K562 (cell line): Measurements from ENCODE around the gene SHH. TPM values are rescaled to one million over a fixed set of nuclear protein-coding genes. Genes with fewer than 3 reads are reported as not detected.
A peak's percentile ranks its signal among the peaks of the same experiment; 100 is the strongest.

Source experiments
- ATAC-seq: fragments of 200-7000 bp; cut with Tn5 transposase; 3 replicates; pipeline ENCODE4 v1.9.1; 2020; ENCODE audit warnings: moderate library complexity
- BruUV-seq: library from RNA; stranded (reverse); fragments of 400-500 nt; replicated peaks from 2 replicates; lab custom pipeline; 2021; lab: Mats Ljungman, UMichigan
- CTCF ChIA-PET: fragments of 300-600 bp; formaldehyde crosslinking; extraction: SDS; loops from one replicate; lab custom pipeline; 2021; ENCODE audit warnings: low intra/inter-chr PET ratio; lab: Yijun Ruan, JAX
- POLR2A ChIA-PET: fragments of 300-600, 350-650 bp; sonication (Branson Sonifier 250); formaldehyde crosslinking; extraction: SDS; loops from one replicate; lab custom pipeline; 2021; ENCODE audit warnings: antibody characterized with exemption, inconsistent platforms; lab: Yijun Ruan, JAX
- DNase-seq, 4 experiments: peaks; one replicate each; pipeline versions ENCODE4 v3.0.0 to v3.0.0-alpha.2; 2011 to 2018; ENCODE audit warnings: low spot score in 3 of 4, mixed read lengths in 3 of 4; ENCODE audit errors: extremely low read depth in 1 of 4
- FAIRE-seq: peaks from 2 replicates; lab custom pipeline; 2011; peaks lifted over from hg19 to GRCh38; lab: Jason Lieb, UNC
- H2AFZ ChIP-seq: 2 replicates; pipeline ENCODE4 v1.6.0; 2011; ENCODE audit warnings: low read depth, low read length, control low read depth, inconsistent platforms
- H3K27ac ChIP-seq: fragments of 200-600 bp; 3 replicates; pipeline ENCODE4 v1.8.0; 2011; ENCODE audit warnings: low read depth, mild to moderate bottlenecking, control low read depth, inconsistent platforms, low read length, moderate library complexity, mixed read lengths; ENCODE audit errors: extremely low read depth
- H3K27me3 ChIP-seq, 2 experiments: fragments of 300-600 bp in 1 of 2; 2 replicates in 1 of 2; 3 replicates in 1 of 2; pipeline versions ENCODE4 v1.6.0 to v1.8.0; 2011; ENCODE audit warnings: inconsistent platforms in 2 of 2, low read length in 2 of 2, mild to moderate bottlenecking in 1 of 2, mixed read lengths in 1 of 2, moderate library complexity in 1 of 2; ENCODE audit not compliant: control insufficient read depth in 2 of 2, insufficient read depth in 2 of 2
- H3K36me3 ChIP-seq: fragments of 300-600 bp; 3 replicates; pipeline ENCODE4 v1.8.0; 2011; ENCODE audit warnings: mild to moderate bottlenecking, low read length, inconsistent platforms; ENCODE audit not compliant: control insufficient read depth, insufficient read depth
- H3K4me1 ChIP-seq, 2 experiments: fragments of 200-600 bp in 1 of 2; replicated peaks in 1 of 2; 2 replicates in 1 of 2; 3 replicates in 1 of 2; pipeline versions ENCODE4 v1.5.1 to v1.8.0; 2011; ENCODE audit warnings: inconsistent platforms in 2 of 2, low read length in 2 of 2, mild to moderate bottlenecking in 1 of 2, mixed read lengths in 1 of 2, moderate library complexity in 1 of 2; ENCODE audit not compliant: control insufficient read depth in 2 of 2, insufficient read depth in 2 of 2
- H3K4me2 ChIP-seq: 2 replicates; pipeline ENCODE4 v1.6.1; 2011; ENCODE audit warnings: low read length, control low read depth, inconsistent platforms, mixed read lengths; ENCODE audit not compliant: insufficient read depth
- H3K4me3 ChIP-seq: fragments of 200-600 bp; sonication (generic), shearing (Covaris generic); 2 replicates; pipeline ENCODE4 v1.5.1; 2016; ENCODE audit warnings: control low read depth, inconsistent platforms
- H3K79me2 ChIP-seq: fragments of 200-600 bp; 3 replicates; pipeline ENCODE4 v1.8.0; 2011; ENCODE audit warnings: low read length, inconsistent platforms; ENCODE audit not compliant: control insufficient read depth, insufficient read depth
- H3K9ac ChIP-seq, 2 experiments: 2 replicates each; pipeline versions ENCODE4 v1.6.0 to v1.6.1; 2011; ENCODE audit warnings: low read depth in 2 of 2, low read length in 2 of 2, control low read depth in 1 of 2, inconsistent platforms in 1 of 2, mild to moderate bottlenecking in 1 of 2, mixed read lengths in 1 of 2; ENCODE audit not compliant: insufficient read depth in 1 of 2
- H3K9me1 ChIP-seq: one replicate; pipeline ENCODE4 v1.6.0; 2011; ENCODE audit warnings: inconsistent platforms, mild to moderate bottlenecking, low read length, moderate library complexity; ENCODE audit not compliant: control insufficient read depth, insufficient read depth
- H3K9me3 ChIP-seq: replicated peaks from 2 replicates; pipeline ENCODE4 v1.5.1; 2011; ENCODE audit warnings: low read depth, low read length, inconsistent platforms; ENCODE audit not compliant: control insufficient read depth, insufficient read depth
- H4K20me1 ChIP-seq: replicated peaks from 2 replicates; pipeline ENCODE4 v1.6.1; 2011; ENCODE audit warnings: low read length, inconsistent platforms, mixed read lengths; ENCODE audit not compliant: control insufficient read depth, insufficient read depth
- ASH1L ChIP-seq: fragments of 450-650 bp; IDR thresholded peaks from 2 replicates; pipeline ENCODE4 v1.6.1; 2018; ENCODE audit warnings: borderline replicate concordance, mild to moderate bottlenecking, low read depth; ENCODE audit not compliant: partially characterized antibody
- ATF1 ChIP-seq, 2 experiments: fragments of 450-650 bp in 1 of 2; IDR thresholded peaks; 2 replicates each; pipeline ENCODE4 v1.6.1; 2016; ENCODE audit warnings: missing compliant biosample characterization in 1 of 2, missing genetic modification characterization in 1 of 2
- FOSL1 ChIP-seq: fragments of 200-800 bp; sonication (Bioruptor generic); conservative IDR thresholded peaks from 2 replicates; pipeline ENCODE4 v1.6.1; 2016; ENCODE audit warnings: missing genetic modification characterization, missing compliant biosample characterization
- KDM4B ChIP-seq, 2 experiments: fragments of 450-650 bp in 1 of 2; sonication (generic) in 1 of 2; IDR thresholded peaks; 2 replicates each; pipeline ENCODE4 v1.6.1; 2016 to 2017; ENCODE audit warnings: borderline replicate concordance in 2 of 2, antibody characterized with exemption in 1 of 2, low read depth in 1 of 2, mild to moderate bottlenecking in 1 of 2
- NFXL1 ChIP-seq: fragments of 450-650 bp; formaldehyde crosslinking; IDR thresholded peaks from 2 replicates; pipeline ENCODE4 v1.4.0; 2021; ENCODE audit warnings: mild to moderate bottlenecking
- SUPT5H ChIP-seq: fragments of 450-650 bp; IDR thresholded peaks from 2 replicates; pipeline ENCODE4 v1.6.1; 2016
- ZNF586 ChIP-seq: fragments of 450-650 bp; formaldehyde crosslinking; conservative IDR thresholded peaks from 2 replicates; pipeline ENCODE4 v1.4.0; 2020; ENCODE audit warnings: mild to moderate bottlenecking, moderate library complexity
- WGBS: fragments of 100-300 bp; shearing (Covaris generic); methylation state at CpG from one replicate; pipeline ENCODE4 v1.1.6; 2016; ENCODE audit warnings: low coverage, mixed read lengths; ENCODE audit not compliant: insufficient coverage; ENCODE audit errors: missing lambda C conversion rate; 5-methylcytosine and 5-hydroxymethylcytosine counted together
- in situ Hi-C: fragments of 300-500 bp; cut with MboI; formaldehyde crosslinking; loops from 4 replicates; pipeline ENCODE4 v1.15.0; 2018; ENCODE audit warnings: inconsistent platforms, mixed read lengths
- intact Hi-C: fragments of 100-400 bp; cut with micrococcal nuclease; formaldehyde crosslinking; loops from 2 replicates; pipeline ENCODE4 v1.14.2; 2022
- polyA plus RNA-seq, 8 experiments: library from polyadenylated mRNA; depleted of rRNA in 4 of 8; stranded (reverse) in 5 of 8; unstranded in 3 of 8; fragments of >200 nt; fragmentation: Nextera tagmentation in 2 of 8; fragmentation: Illumina TruSeq in 1 of 8; extraction: Ambion mirVana in 2 of 8; extraction: Trizol in 1 of 8; gene quantifications; 2 replicates each; pipeline versions ENCODE4 v1.2.1 to v1.2.3, GENCODE V29; 2011 to 2014; ENCODE audit warnings: inconsistent platforms in 1 of 8, missing spikeins in 1 of 8
- total RNA-seq, 7 experiments: library from RNA; depleted of rRNA in 6 of 7; stranded (reverse); fragments of >200 nt in 6 of 7; fragmentation: Illumina TruSeq in 2 of 7; extraction: Trizol in 2 of 7; gene quantifications; 2 replicates each; pipeline versions ENCODE4 v1.2.1 to v1.2.3, GENCODE V29; 2011 to 2021; ENCODE audit warnings: low replicate concordance in 1 of 7
- TF ChIP-seq, protein P1 (sequence below): sonication (generic); formaldehyde crosslinking; IDR thresholded peaks from 2 replicates; pipeline ENCODE4 v1.8.1; 2022; ENCODE audit warnings: missing genetic modification reagents
- TF ChIP-seq, protein P2 (sequence below): fragments of 450-650 bp; IDR thresholded peaks from 2 replicates; pipeline ENCODE4 v1.6.1; 2016; ENCODE audit warnings: low read depth

SHH gene
- total and polyA plus RNA-seq, 9 of the 15 experiments (the other 6 are each of a cell fraction or from before 2014, with no cell fraction given): 0.09 TPM; not detected in 8

- Histone ChIP-seq H3K9me3 (no peaks in the 10 kb centered on the region; the same call in 1 of the 2 replicates), H4K20me1 (peaks cover 8% of the 10 kb centered on the region), H3K9ac (no peak overlapping the region), H3K4me3 (no peak overlapping the region), H3K4me2 (no peak overlapping the region), H3K27ac (no peak overlapping the region), H3K4me1 (peaks cover 0 to 16% of the 10 kb centered on the region in 2 experiments; a peak in 2 of 5 replicates), H3K27me3 (peaks cover 38 to 59% of the 10 kb centered on the region in 2 experiments), H3K36me3 (no peaks in the 10 kb centered on the region), H2AFZ (no peak overlapping the region), H3K79me2 (no peaks in the 10 kb centered on the region), H3K9me1 (no peaks in the 10 kb centered on the region)
- ChIA-PET CTCF (interaction anchor here (0.6 to 1.2 kb wide), 5 partner anchors 113 to 1454 kb away, joined by 3 to 4 read pairs (median 3); no protein-coding TSS in a partner anchor), POLR2A (no interaction called here)
- FAIRE-seq: peak; percentile 40
- peak; percentile 80 to 91 (median 91) for DNase-seq
- intact Hi-C loops: loop anchor here (2.0 to 5.0 kb wide), 4 partner anchors 676 to 1681 kb away; no protein-coding TSS in a partner anchor
- ATAC-seq: peak; percentile 97
- in situ Hi-C loops: no loop called here
- WGBS: 15% methylated on average over 49 of the region's 60 CpGs
- BruUV-seq: no TSS peak
- TF ChIP-seq NFXL1 (CRISPR knock-in tag) (no peak), SUPT5H (no peak), KDM4B (IDR thresholded peaks at IDR 0.05; ENCODE audit: borderline replicate concordance in 2 of 2, low read depth in 1 of 2) (no peak), ASH1L (no peak), ZNF586 (CRISPR knock-in tag) (no peak), ATF1 (CRISPR knock-in tag; IDR thresholded peaks at IDR 0.05) (no peak), ATF1 (tag; IDR thresholded peaks at IDR 0.05) (no peak), FOSL1 (no peak)
- TF ChIP-seq, protein P1, sequence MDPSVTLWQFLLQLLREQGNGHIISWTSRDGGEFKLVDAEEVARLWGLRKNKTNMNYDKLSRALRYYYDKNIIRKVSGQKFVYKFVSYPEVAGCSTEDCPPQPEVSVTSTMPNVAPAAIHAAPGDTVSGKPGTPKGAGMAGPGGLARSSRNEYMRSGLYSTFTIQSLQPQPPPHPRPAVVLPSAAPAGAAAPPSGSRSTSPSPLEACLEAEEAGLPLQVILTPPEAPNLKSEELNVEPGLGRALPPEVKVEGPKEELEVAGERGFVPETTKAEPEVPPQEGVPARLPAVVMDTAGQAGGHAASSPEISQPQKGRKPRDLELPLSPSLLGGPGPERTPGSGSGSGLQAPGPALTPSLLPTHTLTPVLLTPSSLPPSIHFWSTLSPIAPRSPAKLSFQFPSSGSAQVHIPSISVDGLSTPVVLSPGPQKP (CRISPR knock-in tag): no peak
- TF ChIP-seq, protein P2, sequence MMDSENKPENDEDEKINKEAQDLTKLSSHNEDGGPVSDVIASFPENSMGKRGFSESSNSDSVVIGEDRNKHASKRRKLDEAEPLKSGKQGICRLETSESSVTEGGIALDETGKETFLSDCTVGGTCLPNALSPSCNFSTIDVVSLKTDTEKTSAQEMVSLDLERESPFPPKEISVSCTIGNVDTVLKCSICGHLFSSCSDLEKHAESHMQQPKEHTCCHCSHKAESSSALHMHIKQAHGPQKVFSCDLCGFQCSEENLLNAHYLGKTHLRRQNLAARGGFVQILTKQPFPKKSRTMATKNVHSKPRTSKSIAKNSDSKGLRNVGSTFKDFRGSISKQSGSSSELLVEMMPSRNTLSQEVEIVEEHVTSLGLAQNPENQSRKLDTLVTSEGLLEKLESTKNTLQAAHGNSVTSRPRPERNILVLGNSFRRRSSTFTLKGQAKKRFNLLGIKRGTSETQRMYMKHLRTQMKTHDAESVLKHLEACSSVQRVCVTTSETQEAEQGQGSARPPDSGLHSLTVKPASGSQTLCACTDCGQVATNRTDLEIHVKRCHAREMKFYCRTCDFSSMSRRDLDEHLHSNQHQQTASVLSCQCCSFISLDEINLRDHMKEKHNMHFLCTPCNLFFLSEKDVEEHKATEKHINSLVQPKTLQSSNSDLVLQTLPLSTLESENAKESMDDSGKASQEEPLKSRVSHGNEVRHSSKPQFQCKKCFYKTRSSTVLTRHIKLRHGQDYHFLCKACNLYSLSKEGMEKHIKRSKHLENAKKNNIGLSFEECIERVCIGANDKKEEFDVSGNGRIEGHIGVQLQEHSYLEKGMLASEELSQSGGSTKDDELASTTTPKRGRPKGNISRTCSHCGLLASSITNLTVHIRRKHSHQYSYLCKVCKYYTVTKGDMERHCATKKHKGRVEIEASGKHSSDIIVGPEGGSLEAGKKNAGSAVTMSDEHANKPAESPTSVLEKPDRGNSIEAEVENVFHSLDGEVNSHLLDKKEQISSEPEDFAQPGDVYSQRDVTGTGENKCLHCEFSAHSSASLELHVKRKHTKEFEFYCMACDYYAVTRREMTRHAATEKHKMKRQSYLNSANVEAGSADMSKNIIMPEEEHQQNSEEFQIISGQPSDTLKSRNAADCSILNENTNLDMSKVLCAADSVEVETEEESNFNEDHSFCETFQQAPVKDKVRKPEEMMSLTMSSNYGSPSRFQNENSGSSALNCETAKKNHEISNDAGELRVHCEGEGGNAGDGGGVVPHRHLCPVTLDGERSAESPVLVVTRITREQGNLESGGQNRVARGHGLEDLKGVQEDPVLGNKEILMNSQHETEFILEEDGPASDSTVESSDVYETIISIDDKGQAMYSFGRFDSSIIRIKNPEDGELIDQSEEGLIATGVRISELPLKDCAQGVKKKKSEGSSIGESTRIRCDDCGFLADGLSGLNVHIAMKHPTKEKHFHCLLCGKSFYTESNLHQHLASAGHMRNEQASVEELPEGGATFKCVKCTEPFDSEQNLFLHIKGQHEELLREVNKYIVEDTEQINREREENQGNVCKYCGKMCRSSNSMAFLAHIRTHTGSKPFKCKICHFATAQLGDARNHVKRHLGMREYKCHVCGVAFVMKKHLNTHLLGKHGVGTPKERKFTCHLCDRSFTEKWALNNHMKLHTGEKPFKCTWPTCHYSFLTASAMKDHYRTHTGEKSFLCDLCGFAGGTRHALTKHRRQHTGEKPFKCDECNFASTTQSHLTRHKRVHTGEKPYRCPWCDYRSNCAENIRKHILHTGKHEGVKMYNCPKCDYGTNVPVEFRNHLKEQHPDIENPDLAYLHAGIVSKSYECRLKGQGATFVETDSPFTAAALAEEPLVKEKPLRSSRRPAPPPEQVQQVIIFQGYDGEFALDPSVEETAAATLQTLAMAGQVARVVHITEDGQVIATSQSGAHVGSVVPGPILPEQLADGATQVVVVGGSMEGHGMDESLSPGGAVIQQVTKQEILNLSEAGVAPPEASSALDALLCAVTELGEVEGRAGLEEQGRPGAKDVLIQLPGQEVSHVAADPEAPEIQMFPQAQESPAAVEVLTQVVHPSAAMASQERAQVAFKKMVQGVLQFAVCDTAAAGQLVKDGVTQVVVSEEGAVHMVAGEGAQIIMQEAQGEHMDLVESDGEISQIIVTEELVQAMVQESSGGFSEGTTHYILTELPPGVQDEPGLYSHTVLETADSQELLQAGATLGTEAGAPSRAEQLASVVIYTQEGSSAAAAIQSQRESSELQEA: no peak
Observed at GRCh38 chr7:155796381-155797261, 15.6 kb downstream of the SHH start.
